Fibroblast of upper back skin (primary cell): ENCODE data around the gene KCNK5.

ENCODE experiments used
- DNase-seq: peaks from one replicate; pipeline ENCODE4 v3.0.0-alpha.2; 2013

KCNK5 gene

DNA sequence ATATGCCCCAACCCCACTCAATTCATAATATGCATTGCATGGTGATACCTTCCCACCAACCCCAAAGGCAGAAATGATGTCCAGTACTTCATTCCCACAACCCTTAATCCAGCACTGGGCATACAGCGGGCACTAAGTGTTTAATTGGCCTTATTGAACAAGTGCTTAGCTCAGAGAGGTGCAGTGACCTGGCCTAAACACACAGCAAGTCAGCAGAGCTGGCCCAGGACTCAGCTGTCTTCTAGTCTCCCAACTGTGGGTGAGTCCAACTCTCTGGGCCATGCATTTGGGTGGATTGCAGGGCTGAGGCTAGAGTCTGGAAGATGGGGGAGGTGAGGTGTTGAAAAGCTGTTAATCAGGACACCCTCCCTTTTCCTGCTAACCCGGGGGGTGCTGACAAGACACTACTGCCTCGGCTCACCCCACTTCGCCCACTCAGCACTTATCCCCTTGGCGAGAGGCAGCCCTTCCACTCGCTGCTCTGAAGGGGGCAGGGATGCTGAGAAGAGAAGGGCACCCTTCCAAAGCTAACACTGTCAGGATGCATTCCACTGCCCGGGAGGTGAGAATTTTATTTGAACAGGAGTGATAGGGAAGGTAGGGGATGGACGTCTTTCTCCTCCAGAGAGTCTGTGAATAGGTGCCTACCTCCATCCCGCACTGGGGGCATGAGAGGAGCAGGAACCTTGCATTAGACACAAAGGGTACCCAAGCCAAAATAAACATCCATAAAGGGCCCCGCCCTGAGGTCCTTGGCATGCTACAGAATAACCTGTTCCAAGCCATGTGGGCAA is 14.2 kb downstream of the KCNK5 start:
- DNase-seq = no peak

DNA sequence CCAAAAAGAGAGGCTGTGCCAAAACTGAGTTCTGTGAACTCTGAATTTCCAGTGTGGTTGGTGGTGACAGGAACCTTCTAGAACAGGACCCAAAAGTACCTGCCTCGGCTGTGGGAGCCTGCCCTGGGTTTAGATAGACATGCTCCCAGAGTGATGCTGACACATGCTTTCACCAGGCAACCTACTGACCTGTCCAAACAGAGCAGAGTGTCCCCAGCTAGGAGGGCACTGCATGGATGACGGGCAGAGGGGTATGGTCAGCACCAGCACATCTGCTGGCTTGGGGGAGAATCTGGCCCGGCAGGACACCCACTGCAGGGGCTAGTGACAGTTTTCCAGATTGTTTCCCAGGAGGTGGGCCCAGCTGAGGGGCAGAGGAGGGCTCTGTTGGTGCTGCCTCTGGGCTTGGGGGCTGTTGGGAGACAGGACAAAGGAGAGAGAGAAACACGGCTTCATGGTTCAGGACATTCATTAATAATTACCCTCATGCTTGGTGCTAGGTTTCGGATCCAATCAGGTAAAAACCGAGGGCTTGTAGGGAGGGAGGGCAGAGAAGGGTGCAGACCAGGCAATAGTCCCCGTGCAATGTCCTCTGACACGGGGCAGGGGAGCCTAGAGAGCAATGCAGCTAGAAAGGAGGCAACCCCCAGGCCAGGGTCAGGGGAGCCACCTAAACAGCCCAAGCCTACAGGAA is 15.0 kb downstream of the KCNK5 start:
- DNase-seq = no peak

DNA sequence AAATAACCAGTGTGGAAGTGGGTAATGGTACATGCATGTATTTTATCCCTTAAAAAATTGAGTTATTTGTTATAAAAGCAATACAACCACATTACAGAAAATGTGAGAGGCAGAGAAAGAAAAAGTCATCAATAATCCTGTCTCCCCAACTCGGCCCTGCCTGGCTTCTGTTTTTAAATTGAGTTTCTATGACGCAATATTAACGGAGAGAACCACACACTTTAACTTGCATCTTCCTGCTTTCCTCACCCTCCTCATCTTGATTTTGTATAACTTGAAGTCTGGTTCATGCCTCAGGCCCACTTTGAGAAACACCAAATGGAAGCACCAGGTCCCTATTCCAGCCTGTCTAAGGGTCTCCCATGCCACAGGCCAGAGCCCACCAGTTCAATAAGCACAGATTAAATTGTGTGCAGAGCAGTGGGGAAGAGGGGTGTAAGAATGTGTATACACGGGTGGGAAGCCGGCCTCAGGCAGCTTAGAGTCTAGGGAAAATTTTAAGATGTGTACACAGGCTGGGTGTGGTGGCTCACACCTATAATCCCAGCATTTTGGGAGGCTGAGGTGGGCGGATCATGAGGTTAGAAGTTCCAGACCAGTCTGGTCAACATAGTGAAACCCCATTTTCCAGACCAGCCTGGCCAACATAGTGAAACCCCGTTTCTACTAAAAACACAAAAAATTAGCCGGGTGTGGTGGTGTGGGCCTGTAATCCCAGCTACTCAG is 15.9 kb downstream of the KCNK5 start:
- DNase-seq = no peak

DNA sequence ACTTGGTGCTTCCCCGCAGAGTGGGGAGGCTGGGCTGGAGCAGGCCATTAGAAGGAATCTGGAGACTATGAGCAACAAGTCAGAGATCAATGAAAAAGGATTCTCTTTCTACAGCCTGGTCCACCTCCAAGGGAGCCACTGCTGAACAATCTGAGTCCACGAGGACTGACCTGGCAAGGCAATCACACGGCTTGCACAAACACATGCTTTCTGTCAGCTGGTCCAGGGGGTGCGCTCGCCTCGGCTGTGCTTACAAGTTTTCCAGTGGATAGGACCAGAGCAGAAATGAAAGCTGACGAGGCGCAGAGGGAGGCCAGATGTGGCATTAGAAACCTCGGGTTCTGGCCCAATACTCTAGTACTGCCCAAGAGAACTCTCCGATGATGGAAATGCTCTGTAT is 18.1 kb downstream of the KCNK5 start:
- DNase-seq = no peak

DNA sequence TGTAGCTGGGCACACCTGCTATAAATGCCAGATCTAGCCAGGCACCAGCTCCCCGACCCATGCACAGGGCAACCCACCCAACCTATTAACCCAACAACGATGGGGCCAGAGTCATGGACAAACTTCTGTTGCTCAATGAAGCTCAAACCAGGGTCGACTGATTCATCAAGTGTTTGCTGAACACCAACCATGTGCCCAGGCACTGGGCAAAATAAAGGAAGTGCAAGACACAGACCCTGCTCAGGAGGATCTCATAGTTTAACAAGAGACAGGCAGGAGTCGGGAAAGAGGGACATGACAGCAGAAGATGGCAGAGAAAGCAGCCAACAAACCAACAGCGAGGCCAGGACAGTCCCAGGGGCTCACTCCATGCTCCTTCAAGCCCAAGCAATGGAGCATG is 18.8 kb downstream of the KCNK5 start:
- no peak for DNase-seq

DNA sequence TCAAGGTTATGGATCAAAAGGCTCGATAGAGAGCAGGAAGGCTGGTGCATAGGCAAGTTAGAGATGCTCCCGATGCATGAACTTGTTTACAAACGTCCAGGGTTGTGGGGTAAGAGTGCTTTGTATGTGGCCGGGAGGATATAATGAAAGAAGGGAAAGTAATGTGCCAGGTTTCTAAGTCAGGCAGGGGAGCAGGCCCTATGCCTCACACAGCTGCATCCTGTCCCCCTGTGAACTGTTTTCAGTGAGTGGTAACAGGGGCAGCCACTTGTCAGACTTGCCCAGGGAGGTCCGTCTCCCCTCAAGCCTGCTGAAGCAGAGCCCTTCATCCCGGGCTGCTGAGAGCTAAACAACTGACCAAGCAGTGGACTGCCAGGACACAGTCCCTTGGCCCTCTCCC is 19.4 kb downstream of the KCNK5 start:
- no peak for DNase-seq

DNA sequence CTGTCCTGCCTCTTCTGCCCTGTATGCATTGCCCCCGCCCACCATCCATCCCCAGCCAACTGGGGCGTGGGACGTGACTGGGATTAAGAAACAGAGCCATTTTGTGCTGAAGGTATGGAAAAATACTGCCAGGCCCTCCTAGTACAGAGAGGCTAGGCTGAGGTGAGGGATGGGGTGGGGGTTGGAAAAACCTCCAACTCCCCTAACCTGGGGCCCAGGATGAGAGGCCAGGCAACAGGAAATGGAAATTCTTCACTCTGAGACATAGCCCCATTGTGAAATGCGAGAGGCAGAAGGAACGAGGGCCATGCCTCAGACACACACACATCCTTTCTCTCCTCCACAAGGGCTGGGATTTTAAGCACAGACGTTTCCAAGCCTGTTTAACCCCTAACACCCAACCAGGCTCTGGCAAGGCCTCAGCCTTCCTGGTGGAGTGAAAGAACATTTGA is 19.9 kb downstream of the KCNK5 start:
- no peak for DNase-seq

DNA sequence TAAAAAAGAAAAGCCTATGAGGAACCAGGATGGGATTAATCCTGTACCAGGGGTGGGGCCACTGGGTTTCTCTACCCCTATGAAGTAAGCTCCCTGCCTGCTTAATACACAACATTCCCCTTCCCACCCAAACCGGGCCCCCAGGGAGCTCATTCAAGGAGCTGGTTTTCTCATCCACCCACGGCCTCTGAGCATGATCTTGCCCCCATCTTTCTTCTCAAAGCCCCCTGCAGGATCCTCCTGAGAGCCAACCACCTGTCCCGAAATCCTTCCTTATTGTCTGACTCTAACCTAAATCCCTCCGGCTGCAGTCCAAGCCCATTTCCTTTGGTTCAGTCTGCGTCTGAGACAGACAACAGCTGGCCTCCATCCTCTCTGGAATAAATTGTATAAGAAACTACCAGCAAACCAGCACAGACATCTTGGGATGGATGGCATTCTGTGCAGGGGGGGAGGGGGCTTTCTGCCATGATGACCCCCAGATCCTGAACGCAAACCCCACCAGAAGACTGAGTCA is 21.0 kb downstream of the KCNK5 start:
- DNase-seq = no peak

DNA sequence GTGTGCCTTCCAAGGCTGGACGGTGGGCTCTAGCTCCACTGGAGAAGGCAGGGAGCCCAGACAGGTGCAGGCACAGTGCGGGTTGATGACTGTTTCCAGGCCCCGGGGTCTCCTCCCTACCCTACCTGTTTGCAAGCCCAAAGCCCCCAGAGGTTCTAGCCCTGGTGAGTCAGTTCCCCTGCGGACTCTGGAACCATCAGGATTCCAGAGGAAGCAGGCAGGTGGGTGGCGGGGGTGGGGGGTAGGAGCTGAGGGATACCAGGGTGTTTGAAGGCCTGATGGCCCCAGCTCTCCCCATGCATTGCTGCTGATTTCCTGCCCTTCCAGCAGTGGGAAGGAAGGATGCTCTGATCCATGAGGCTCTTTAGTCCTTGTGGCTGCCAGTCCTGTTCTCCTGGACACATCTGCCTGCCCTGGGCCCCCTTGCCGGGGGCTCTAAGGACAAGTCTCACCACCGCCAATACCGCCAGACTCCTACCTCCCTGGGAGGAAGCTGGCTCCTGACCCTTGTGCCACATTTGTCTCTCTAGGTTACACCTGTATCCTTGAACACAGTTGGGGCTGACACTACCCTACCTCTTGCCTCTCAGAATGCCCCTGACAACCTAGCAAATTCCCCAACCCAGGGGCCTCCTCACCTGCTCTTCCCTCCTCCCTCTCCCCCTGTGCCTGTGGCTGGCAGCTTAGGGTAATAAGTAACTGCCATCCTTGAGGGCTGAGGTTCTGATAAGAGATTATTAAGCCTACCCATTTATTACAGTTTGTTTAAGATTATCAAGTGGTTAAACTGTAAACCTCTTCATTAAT is 21.7 kb downstream of the KCNK5 start:
- DNase-seq = no peak

DNA sequence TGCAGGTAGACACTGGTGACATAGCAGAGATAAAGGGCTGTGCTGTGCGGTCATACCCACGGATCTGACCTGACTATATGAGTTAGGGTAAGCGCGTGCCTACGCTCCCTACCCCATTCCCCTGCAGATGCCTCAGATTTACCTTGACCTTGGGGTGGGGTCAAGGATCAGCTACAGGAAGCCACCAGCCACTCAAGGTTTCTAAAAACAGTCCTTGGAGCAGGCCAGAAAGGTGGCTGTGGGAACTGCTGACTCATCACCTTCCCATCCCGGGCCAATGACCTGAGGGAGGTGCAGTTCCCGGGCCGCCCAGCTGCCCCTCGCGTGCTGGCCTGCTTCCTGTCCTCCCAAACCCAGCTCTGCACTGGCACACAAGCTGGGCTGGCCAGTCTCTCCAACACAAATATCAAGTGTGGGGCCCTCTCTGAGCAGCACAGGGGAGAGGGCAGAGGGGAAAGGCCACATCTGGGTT is 23.0 kb downstream of the KCNK5 start:
- DNase-seq = no peak

DNA sequence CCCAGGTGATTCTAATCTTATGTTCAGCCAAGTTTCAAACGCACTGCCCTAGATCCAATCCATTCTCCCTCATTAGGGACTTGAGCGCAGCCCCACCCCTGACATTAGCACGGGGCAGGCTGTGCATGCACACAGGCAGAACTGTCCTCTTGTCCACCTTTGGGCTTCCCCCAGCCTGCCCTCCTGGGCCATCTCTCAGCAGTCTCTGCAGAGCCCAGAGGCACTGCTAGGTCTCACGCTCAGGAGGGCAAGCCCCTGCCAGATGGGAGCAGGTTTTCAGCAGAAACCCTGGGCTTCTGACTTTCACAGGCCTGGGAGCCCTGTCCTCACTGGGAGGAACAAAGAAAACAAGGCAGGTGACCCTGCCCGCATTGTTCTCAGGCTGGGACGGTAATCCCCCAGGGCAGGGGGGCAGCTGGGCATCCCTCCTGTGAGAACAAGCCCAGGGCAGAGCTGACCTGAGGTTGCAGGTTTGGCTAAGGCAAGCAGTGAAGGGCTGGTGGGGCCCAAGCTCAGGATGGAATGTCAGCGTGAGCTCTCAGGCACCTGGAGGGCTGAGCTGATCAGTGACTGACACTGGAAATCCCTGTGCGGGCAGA is 24.5 kb downstream of the KCNK5 start:
- DNase-seq = no peak

DNA sequence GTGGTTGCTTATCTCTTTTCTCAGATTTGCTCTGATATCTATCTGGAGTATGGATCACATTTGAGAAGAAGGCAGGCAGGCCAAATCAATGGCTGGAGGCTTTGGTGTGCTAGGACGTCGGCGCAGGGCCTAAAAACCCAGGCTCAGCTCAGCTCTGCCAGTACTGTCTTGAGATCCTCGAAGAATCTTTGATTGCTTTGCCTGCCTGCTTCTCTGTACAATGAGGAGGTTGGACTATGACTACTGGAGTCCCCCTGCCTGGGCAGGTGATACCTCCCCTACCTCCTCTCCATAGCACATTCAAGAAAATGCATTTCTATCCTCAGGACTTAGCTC is 25.1 kb downstream of the KCNK5 start:
- no peak for DNase-seq

DNA sequence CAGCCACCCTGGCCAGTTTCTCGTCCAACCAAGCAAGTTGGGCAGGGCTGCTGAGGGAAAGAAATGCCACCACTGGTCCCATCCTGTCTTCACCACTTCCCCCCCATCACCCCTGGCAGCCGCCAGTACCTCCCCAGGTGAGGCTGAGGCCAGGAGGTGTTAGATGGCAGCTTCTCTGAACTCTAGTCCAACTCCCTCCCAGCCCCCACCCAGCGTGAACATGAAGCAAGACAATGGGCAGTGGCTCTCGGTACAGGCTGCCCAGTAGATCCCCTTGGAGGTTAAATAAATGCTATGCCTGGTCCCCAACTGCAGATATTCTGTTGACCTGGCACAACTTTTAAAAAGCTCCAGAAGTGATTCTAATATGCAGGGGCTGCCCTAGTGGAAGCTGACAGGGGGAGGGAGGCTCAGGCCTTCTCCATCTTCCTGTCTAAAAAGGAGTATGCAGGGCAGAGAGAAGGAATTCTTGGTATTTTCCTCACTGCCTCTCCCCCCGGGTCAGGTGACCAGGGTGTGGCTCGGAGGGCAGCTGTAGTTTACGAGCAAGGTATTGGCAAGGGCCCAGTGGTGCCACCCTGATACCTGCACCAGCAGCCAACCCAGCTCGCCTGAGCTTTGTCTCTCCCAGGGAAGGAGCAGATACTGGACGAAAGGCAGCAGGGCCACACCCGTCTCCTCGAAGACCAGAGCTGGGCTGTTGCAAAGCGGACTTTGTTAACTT is 25.7 kb downstream of the KCNK5 start:
- DNase-seq = no peak

DNA sequence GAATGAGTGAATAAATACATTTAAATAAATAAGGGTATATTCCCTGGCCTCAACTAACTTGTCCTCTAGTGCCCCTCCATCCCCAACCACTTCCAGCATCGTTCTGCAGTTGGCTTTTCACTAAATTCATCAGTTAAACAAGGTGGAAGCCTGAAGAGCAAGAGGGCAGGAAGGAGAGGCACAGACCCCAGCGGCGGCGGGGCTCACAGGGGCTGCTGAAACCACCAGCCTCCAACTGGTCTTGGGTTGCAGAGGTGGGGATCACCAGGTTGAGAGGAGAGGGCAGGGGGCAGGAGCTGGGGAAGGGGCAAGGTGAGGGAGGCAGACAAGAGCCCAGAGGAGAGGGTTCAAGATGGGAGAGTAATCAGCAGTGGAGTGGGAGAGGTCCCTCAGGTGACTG is 27.1 kb downstream of the KCNK5 start:
- DNase-seq = no peak

DNA sequence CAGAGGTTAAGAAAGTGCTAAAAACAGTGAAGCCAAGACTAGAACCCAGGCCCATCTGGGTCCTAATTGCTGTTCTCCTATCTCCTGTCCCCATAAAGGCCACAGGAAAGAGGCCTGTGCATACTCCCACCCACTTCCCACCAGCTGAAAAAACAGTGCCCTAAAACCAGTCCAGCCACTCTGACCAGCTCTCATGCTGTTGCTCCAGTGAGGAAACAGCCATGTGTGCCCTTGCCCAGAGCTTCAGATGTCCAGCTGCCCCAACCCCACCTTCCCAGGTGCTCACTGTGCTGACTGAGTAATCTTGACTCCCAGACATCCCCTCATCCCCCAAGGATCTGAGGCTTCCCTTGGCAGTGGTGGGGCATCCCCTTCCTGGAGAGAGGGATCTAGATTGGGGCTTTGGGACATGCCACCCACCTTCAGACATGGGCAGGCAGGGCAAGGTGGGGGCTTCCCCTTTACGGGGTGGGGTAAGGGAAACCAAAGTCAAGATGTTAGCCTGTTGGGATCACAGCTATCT is 28.7 kb downstream of the KCNK5 start:
- no peak for DNase-seq

DNA sequence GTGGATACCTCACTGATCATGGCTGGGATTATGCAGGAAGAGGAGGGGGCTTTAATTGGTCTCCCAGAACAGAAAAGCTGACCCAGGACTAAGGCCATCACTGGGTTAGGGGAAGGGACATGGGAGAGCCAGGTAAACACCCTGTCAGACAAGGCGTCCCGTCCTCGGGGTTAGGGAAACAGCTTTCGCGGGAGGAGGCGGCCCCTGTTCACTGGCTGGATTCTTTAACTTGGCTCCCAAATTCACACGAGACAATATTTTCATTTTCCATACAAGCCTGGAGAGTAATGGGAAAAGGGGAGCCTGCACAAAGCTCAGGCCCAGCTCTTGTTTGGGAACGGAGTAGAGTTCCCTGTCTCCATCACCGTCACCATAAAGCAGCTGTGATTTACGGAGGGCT is 29.3 kb downstream of the KCNK5 start:
- no peak for DNase-seq

DNA sequence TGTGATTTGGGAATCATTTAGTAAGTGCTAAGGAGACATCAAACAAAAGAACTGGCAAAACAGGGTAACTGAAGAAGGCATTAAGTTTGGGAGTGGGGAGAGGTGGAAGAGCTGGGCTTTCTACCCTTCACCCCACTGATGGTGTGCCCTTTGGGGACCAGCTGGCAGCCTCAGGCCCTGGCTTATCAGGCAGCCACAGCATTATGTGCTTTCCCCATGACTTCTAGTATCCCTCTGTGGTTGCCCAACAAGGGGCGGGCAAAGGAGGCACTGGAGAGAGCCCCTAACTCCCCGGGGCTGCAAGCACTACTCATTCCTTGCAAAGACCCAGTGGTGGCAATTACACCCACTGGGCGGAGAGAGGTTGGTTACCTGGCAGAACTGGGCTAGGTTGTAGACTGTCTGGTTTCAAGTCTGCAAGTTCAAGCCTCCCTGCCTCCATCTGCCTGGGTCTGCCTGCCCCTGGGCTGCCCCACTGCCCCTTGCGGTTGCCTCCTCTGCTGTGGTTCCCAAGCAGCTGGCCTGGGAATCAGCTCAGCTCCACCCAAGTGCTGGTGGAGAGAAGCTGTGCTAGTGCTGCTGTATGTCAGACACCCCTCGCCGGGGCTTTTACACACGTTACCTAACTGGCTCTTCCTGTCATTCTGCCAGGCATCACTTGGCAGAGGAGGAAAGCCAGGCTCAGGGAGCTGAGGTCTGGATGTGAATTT is 29.9 kb downstream of the KCNK5 start:
- no peak for DNase-seq

DNA sequence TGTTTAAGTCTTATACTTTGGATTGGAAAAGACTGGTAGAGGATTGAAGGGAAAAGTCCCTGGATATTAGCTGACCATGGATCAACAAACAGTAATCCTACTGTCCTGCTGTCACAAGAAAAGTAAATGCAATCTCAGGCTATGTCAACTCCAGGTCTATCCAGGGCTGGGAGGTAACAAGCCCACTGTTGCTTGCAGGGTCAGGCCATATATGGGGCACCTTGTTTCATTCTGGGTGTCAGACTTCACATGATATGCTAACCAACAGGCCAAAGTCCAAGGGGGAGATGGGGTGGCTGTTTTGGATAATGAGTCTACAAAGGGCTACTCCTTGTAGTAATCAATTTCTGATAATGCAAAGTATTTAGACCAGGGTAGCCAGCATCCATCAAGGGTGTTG is 30.7 kb downstream of the KCNK5 start:
- DNase-seq = no peak

DNA sequence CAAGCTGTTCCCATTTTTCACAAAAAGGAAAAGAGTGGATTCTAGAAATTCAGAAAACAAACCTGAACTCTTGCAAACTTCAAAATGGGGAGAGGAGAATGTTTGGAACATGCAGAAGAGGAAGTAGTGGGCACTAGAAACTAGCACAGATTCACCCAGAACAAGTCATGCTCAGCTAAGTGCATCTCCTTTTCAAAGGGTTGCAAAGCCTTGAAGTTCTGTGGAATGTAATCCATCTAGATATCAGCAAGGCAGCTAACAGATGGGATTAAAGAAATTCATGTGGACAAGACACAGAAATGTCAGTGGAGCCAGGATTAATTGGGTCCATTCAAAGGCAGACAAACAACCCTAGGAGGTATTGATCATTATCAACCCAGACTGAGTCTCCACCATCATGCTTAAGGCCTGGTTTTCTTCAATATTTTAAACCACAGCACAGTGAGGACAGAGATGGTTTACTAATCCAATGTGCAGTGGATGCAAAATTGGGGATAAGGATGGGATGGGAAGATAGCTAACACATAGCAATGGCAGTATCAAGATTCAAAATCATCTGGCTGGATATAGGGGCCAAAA is 31.3 kb downstream of the KCNK5 start:
- DNase-seq = no peak

DNA sequence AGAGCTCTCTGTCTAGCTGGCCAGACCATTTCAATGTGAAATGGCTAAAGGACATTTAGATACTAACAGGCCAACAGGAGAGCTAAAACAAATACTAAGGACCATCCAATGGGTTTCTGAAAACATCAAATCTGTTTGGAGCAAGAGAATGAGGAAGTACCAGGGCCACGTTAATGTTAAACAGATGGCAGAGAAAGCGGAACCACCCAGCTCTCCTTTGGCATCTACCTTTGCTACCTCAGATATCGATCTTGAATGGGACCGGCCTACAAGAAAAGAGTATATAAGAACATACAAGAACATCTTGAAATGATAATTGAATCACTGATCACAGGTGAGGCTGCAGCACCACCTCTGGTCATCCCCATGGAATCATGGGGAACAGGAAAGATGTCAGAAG is 31.8 kb downstream of the KCNK5 start:
- DNase-seq = no peak
